Progenitor cell of endocrine pancreas (in vitro differentiated cells): ENCODE data around the gene MXD4. TPM values are rescaled to one million over a fixed set of nuclear protein-coding genes. Genes with fewer than 3 reads are reported as not detected.

Experiments used
- DNase-seq: peaks from one replicate; pipeline ENCODE4 v3.0.0; 2021; ENCODE audit warnings: low spot score; ENCODE audit not compliant: unreplicated experiment
- H3K27ac Mint-ChIP-seq: 2 replicates; pipeline ENCODE4 v1.8.0; 2021; ENCODE audit warnings: mild to moderate bottlenecking, moderate library complexity, mixed read lengths
- H3K27me3 Mint-ChIP-seq: 2 replicates; pipeline ENCODE4 v1.8.0; 2021; ENCODE audit warnings: mixed read lengths
- H3K36me3 Mint-ChIP-seq: 2 replicates; pipeline ENCODE4 v1.8.0; 2022; ENCODE audit warnings: mixed read lengths; ENCODE audit not compliant: insufficient read depth
- H3K4me1 Mint-ChIP-seq: 2 replicates; pipeline ENCODE4 v1.8.0; 2021; ENCODE audit warnings: low read depth, mixed read lengths
- H3K4me3 Mint-ChIP-seq: 2 replicates; pipeline ENCODE4 v1.8.0; 2021; ENCODE audit warnings: low read depth, mild to moderate bottlenecking, moderate library complexity, mixed read lengths
- H3K9me3 Mint-ChIP-seq: 2 replicates; pipeline ENCODE4 v1.8.0; 2021; ENCODE audit warnings: low read depth, mixed read lengths
- total RNA-seq: library from RNA; stranded (reverse); gene quantifications from 2 replicates; pipeline ENCODE4 v1.2.1, GENCODE V29; 2021
- TF ChIP-seq, protein P1 (sequence below): fragments of 200-600 bp; sonication (generic); IDR thresholded peaks from one replicate; pipeline ENCODE4 v1.5.0; 2021; ENCODE audit warnings: antibody characterized with exemption, mild to moderate bottlenecking; ENCODE audit not compliant: unreplicated experiment

Gene MXD4
- total RNA-seq, 1 donor from 2014 or later, result 121 TPM

GRCh38 chr4:2266821-2267220 lies 4.9 kb upstream of the MXD4 start:
- Mint-ChIP-seq H3K9me3 (no peaks in the 10 kb centered on the region), H3K4me3 (no peak overlapping the region), H3K27ac (no peak overlapping the region), H3K36me3 (no peaks in the 10 kb centered on the region), H3K27me3 (no peaks in the 10 kb centered on the region), H3K4me1 (no peaks in the 10 kb centered on the region)
- DNase-seq, result no peak
- TF ChIP-seq, protein P1, sequence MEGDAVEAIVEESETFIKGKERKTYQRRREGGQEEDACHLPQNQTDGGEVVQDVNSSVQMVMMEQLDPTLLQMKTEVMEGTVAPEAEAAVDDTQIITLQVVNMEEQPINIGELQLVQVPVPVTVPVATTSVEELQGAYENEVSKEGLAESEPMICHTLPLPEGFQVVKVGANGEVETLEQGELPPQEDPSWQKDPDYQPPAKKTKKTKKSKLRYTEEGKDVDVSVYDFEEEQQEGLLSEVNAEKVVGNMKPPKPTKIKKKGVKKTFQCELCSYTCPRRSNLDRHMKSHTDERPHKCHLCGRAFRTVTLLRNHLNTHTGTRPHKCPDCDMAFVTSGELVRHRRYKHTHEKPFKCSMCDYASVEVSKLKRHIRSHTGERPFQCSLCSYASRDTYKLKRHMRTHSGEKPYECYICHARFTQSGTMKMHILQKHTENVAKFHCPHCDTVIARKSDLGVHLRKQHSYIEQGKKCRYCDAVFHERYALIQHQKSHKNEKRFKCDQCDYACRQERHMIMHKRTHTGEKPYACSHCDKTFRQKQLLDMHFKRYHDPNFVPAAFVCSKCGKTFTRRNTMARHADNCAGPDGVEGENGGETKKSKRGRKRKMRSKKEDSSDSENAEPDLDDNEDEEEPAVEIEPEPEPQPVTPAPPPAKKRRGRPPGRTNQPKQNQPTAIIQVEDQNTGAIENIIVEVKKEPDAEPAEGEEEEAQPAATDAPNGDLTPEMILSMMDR, result no peak

GRCh38 chr4:2266181-2266580 lies 4.3 kb upstream of the MXD4 start:
- Mint-ChIP-seq H3K27ac (no peak overlapping the region), H3K36me3 (no peaks in the 10 kb centered on the region), H3K27me3 (no peaks in the 10 kb centered on the region), H3K4me1 (no peaks in the 10 kb centered on the region), H3K4me3 (no peak overlapping the region), H3K9me3 (no peaks in the 10 kb centered on the region)
- DNase-seq, result no peak
- TF ChIP-seq, protein P1, result no peak

DNA sequence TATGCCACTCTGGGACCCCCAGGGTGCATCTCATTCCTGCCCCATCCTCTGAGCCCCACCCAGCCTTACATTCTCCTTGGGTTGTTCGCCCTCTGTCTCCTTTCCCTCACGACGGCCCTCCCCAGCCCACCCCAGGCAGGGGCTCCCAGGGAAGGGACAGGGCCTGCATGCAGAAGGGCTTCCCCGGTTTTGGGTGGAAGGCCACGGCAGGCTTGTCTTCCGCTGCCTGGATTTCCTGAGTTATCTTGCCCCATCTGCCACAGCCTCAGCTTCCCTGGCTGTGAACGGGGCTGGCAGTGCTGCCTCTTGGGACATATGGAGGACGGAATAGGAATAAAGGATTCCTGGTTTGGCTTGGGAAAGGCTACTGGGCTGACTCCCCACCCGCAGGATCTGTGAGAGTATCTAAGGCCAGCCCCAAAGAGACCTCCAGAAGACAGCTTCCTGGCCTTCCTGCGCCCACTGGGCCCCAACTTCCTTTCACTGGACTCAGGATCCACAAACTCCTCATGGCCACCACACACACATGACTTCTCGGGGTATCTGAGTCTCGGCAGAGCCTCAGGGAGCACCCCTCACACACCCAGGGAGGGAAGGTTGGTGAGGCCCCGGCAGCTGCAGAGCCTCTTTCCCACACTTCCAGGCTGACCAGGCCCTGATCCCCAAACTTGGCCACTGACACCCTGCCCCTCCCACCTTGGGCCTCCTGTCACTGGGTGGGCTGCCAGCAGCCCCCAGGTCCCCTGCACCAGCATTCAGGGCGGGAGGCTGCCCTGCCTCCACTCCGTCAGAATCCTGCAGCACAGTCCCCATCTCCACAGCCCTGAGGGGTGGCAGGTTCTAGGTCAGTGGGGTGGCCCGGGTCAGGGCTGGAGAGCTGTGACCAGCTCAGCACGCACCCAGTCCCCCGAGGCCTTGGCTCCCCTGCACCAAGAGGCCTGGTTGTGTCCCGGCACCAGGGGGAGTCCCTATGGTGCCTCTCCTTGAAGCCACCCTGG lies 3.5 kb upstream of the MXD4 start:
- Mint-ChIP-seq H3K27ac (no peak overlapping the region), H3K4me3 (no peak overlapping the region)
- TF ChIP-seq, protein P1, result no peak

DNA sequence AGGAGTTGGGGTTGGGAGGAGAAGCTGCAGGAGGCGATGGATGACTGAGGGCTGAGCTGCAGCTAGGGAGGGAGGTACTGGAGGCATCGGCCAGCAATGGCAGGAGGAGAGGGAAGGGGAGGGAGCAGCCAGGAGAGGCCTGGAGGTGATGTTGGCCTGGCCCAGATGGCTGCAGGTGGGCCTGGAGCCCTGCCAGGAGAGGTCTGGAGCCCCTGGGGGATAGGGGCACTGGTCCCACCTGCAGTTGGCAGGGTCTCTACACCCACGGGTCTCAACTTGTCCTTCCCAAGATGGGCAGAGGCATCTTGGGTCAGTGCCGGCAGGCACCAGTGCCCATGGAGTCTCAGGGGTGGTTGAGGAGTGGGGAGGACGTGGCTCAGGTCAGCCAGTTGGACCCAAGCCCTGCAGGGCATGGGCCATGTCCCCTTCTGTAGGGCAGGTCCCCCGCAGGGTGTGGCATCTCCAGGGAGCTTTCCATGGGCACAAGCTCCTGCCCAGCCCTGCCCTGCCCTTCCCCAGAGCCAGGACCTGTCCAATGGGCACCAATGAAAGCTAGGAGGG lies 2.7 kb upstream of the MXD4 start:
- Mint-ChIP-seq H3K27ac (no peak overlapping the region), H3K9me3 (no peaks in the 10 kb centered on the region), H3K27me3 (no peaks in the 10 kb centered on the region), H3K4me1 (peaks cover 2% of the 10 kb centered on the region), H3K36me3 (no peaks in the 10 kb centered on the region), H3K4me3 (no peak overlapping the region)
- TF ChIP-seq, protein P1, result no peak
- no peak for DNase-seq

More for the DNA sequence above, 3.5 kb upstream of the MXD4 start:
- no peaks in the 10 kb centered on the region for H3K9me3 Mint-ChIP-seq
- no peaks in the 10 kb centered on the region for H3K4me1 Mint-ChIP-seq
- no peaks in the 10 kb centered on the region for H3K36me3 Mint-ChIP-seq
- DNase-seq, result no peak
- no peaks in the 10 kb centered on the region for H3K27me3 Mint-ChIP-seq

- no peak for DNase-seq
- Mint-ChIP-seq H3K27me3 (no peaks in the 10 kb centered on the region), H3K27ac (peak overlapping the region; percentile 37), H3K4me1 (peaks cover 2% of the 10 kb centered on the region), H3K36me3 (no peaks in the 10 kb centered on the region), H3K9me3 (no peaks in the 10 kb centered on the region), H3K4me3 (no peak overlapping the region)
- TF ChIP-seq, protein P1, result no peak
These were observed 2.0 kb upstream of the MXD4 start for GRCh38 chr4:2263926-2264321.
